Ascending aorta (tissue), 2 donors: ENCODE measurements around the gene SOX12. TPM values are rescaled to one million over a fixed set of nuclear protein-coding genes. Genes with fewer than 3 reads are reported as not detected.
"Not testable (repeated sequence)": the region's sequence is repeated elsewhere in the genome, so short reads cannot be mapped to it uniquely, and the experiment has no call there.

Experiments used
- DNase-seq, 2 donors: peaks; one replicate each; pipeline ENCODE4 v3.0.0-alpha.2; 2019; ENCODE audit warnings: low spot score in 2 of 2
- H3K27ac ChIP-seq, 2 donors: fragments of 200-600 bp; sonication (generic); one replicate each; pipeline ENCODE4 v1.5.1; 2016 to 2017; ENCODE audit warnings: mild to moderate bottlenecking in 1 of 2
- H3K27me3 ChIP-seq: fragments of 200-600 bp; sonication (generic); one replicate; pipeline ENCODE4 v1.5.1; 2017
- H3K36me3 ChIP-seq, 2 donors: fragments of 200-600 bp; sonication (generic); one replicate each; pipeline ENCODE4 v1.5.1; 2016
- H3K4me1 ChIP-seq, 2 donors: fragments of 200-600 bp; sonication (generic); one replicate each; pipeline ENCODE4 v1.5.1; 2016 to 2017; ENCODE audit warnings: mild to moderate bottlenecking in 1 of 2
- H3K4me3 ChIP-seq, 2 donors: fragments of 200-600 bp; sonication (generic); one replicate each; pipeline ENCODE4 v1.5.1; 2016 to 2017; ENCODE audit warnings: mild to moderate bottlenecking in 1 of 2
- H3K9me3 ChIP-seq, 2 donors: fragments of 200-600 bp; sonication (generic); one replicate each; pipeline ENCODE4 v1.5.1; 2016
- CTCF ChIP-seq, 3 experiments: fragments of 200-600 bp in 2 of 3; fragments of 450-650 bp in 1 of 3; sonication (generic) in 2 of 3; IDR thresholded peaks; one replicate each; pipeline ENCODE4 v1.5.1; 2016 to 2019; ENCODE audit warnings: antibody characterized with exemption in 3 of 3, mild to moderate bottlenecking in 1 of 3, moderate library complexity in 1 of 3
- intact Hi-C: fragments of 100-400 bp; cut with DNase I; formaldehyde crosslinking; loops from one replicate; pipeline ENCODE4 v1.15.1; 2023
- total RNA-seq: library from RNA; depleted of rRNA; stranded (reverse); fragments of >200 nt; gene quantifications from one replicate; pipeline ENCODE4 v1.1.0, GENCODE V29; 2016

Gene SOX12
- total RNA-seq, 1 donor from 2014 or later: 6.2 TPM

- peaks cover 0 to 5% of the 10 kb centered on the region in 2 donors for H3K4me1 ChIP-seq
- DNase-seq: no peak
- TF ChIP-seq CTCF (IDR thresholded peaks at IDR 0.05): no peak
Observed at GRCh38 chr20:328027-328974, 2.9 kb downstream of the SOX12 start.

DNA sequence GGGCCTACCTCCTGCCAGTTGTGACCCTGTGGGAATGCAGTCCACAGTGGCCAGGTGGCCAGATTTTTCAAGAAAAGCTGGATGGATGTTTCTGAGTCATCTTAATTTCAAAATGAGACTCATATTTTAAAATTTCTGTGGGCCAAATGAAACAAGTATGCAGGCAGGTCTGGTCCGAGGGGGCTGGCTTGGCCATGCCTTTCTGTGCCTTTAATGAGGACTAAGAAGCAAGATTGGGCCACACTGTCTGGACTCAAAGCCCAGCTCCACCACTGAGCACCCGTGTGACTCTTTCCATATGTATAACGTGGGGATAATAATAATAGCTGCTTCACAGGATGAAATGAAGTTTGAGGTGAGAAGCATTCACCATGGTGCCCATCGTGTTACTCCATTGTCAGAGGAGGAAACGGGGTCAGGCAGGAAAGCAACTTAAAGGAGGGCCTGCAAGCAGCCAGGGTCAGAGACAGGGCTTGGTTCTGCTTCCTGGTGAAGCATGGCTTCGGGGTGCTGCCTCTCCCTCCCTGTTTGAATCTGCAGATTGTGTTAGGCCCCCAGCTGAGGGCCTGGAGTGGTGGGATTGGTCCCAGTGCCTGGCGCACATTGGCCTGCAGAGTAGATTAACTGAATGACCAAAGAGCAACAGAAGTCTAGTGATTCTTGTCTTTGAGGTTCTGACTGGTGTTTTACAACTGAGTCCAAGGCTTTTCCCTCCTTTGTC is 3.8 kb downstream of the SOX12 start:
- H3K4me3 ChIP-seq: no peak overlapping the region
- no peak for TF ChIP-seq CTCF (IDR thresholded peaks at IDR 0.05)
- H3K27ac ChIP-seq: peak overlapping the region; percentile 77 to 98
- H3K36me3 ChIP-seq: no peaks in the 10 kb centered on the region
- H3K4me1 ChIP-seq: peaks cover 0 to 5% of the 10 kb centered on the region in 2 donors
- no peaks in the 10 kb centered on the region for H3K27me3 ChIP-seq
- DNase-seq: no peak
- intact Hi-C loops: loop anchor here (10.0 kb wide), 2 partner anchors 1066 to 1566 kb away; partner anchors contain the start of genes FKBP1A and SIRPA
- no peaks in the 10 kb centered on the region for H3K9me3 ChIP-seq

More at GRCh38 chr20:328027-328974, 2.9 kb downstream of the SOX12 start:
- Histone ChIP-seq H3K27me3 (no peaks in the 10 kb centered on the region), H3K4me3 (peak overlapping the region; percentile 64 to 93), H3K27ac (peak overlapping the region; percentile 77 to 98), H3K9me3 (no peaks in the 10 kb centered on the region), H3K36me3 (no peaks in the 10 kb centered on the region)
- intact Hi-C loops: loop anchor here (10.0 kb wide), 2 partner anchors 1066 to 1566 kb away; partner anchors contain the start of genes FKBP1A and SIRPA

DNA sequence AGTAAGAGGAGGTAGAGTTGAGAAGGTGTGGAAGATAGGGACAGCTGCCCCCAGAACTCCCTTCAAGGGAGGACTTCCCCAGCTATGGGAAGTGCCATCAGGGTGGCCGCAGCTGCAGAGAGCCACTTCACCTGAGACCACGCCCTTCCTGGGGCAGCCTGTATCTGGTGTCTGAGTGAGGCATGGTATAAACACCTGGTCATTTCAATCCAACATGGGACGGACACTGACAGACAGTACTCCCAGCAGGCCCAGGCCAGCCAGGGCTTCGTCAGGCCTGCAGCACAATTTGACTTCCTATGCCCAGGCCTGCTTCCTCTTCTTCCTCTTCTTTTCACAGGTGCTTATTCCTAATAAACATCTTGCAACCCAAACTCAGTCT is 4.5 kb downstream of the SOX12 start:
- intact Hi-C loops: loop anchor here (1.0 to 10.0 kb wide), 4 partner anchors 63 to 1565 kb away; partner anchors contain the start of genes FKBP1A and SIRPA
- no peak for DNase-seq
- H3K27ac ChIP-seq: peak overlapping the region; percentile 38 to 98

GRCh38 chr20:330233-331149 is 5.1 kb downstream of the SOX12 start:
- intact Hi-C loops: loop anchor here (1.0 to 2.0 kb wide), 2 partner anchors 63 to 124 kb away; no protein-coding TSS in a partner anchor
- no peak overlapping the region for H3K4me3 ChIP-seq
- H3K36me3 ChIP-seq: no peaks in the 10 kb centered on the region
- peak in 1 of 2 donors; percentile 76 for DNase-seq
- H3K27me3 ChIP-seq: no peaks in the 10 kb centered on the region
- no peaks in the 10 kb centered on the region for H3K9me3 ChIP-seq
- H3K4me1 ChIP-seq: peaks cover 0 to 5% of the 10 kb centered on the region in 2 donors
- peak; percentile 76 to 86 (median 85) for TF ChIP-seq CTCF (IDR thresholded peaks at IDR 0.05)
- H3K27ac ChIP-seq: no peak overlapping the region

More for the DNA sequence above, 4.5 kb downstream of the SOX12 start:
- H3K36me3 ChIP-seq: no peaks in the 10 kb centered on the region
- no peaks in the 10 kb centered on the region for H3K9me3 ChIP-seq
- TF ChIP-seq CTCF (IDR thresholded peaks at IDR 0.05): no peak
- H3K4me3 ChIP-seq: no peak overlapping the region
- H3K27me3 ChIP-seq: no peaks in the 10 kb centered on the region
- H3K4me1 ChIP-seq: peaks cover 0 to 5% of the 10 kb centered on the region in 2 donors

DNA sequence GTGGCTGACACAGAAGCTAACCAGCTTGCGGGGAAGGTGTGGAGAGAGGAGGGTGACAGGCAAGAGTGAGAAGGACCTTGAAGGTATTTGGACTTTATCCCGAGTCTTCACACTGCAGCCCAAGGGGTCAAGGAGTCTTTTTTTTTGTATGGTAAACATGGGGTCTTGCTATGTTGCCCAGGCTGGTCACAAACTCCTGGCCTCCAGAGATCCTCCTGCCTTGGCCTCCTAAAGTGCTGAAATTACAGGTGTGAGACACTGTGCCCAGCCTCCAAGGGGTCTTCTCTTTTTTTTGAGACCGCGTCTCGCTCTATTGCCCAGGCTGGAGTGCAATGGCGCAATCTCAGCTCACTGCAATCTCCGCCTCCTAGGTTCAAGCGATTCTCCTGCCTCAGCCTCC is 9.2 kb downstream of the SOX12 start:
- Histone ChIP-seq H3K27ac (no peak overlapping the region), H3K27me3 (no peaks in the 10 kb centered on the region), H3K36me3 (no peaks in the 10 kb centered on the region), H3K4me3 (no peak overlapping the region), H3K9me3 (no peaks in the 10 kb centered on the region), H3K4me1 (no peaks in the 10 kb centered on the region)
- intact Hi-C loops: no loop called here
- no peak for TF ChIP-seq CTCF (IDR thresholded peaks at IDR 0.05)
- no peak for DNase-seq

DNA sequence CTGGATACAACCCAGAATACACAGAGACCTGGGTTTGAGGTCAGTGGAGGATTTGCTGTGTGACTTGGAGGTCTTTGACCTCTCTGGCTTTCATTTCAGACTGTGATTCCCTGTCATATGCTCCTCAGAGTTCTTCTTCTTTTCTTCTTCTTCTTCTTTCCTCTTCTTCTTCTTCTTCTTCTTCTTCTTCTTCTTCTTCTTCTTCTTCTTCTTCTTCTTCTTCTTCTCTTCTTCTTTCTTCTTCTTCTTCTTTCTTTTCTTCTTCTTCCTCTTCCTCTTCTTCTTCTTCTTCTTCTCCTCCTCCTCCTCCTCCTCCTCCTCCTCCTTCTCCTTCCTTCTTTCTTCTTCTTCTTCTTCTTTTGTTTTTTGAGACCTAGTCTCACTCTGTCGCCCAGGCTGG is 10.7 kb downstream of the SOX12 start:
- H3K9me3 ChIP-seq, H3K27me3 ChIP-seq, intact Hi-C loops, DNase-seq, H3K27ac ChIP-seq, H3K36me3 ChIP-seq, H3K4me3 ChIP-seq, H3K4me1 ChIP-seq: not testable (repeated sequence)
